Keratinocyte (primary cell): ENCODE results near the gene ZSCAN31.

Experiments
- EZH2 ChIP-seq: IDR thresholded peaks from one replicate; pipeline ENCODE4 v1.6.1; 2012; ENCODE audit warnings: inconsistent platforms, mild to moderate bottlenecking, low read length, moderate library complexity
- TF ChIP-seq, protein P1 (sequence below), 3 experiments: IDR thresholded peaks in 1 of 3; conservative IDR thresholded peaks in 1 of 3; optimal IDR thresholded peaks in 1 of 3; 2 replicates in 2 of 3; 3 replicates in 1 of 3; pipeline versions ENCODE3 to v1.5.1; 2011; ENCODE audit warnings: low read length in 3 of 3, mild to moderate bottlenecking in 3 of 3, moderate library complexity in 2 of 3, control low read depth in 1 of 3, inconsistent platforms in 1 of 3; ENCODE audit not compliant: insufficient read depth in 2 of 3; ENCODE audit errors: extremely low read depth in 1 of 3

DNA sequence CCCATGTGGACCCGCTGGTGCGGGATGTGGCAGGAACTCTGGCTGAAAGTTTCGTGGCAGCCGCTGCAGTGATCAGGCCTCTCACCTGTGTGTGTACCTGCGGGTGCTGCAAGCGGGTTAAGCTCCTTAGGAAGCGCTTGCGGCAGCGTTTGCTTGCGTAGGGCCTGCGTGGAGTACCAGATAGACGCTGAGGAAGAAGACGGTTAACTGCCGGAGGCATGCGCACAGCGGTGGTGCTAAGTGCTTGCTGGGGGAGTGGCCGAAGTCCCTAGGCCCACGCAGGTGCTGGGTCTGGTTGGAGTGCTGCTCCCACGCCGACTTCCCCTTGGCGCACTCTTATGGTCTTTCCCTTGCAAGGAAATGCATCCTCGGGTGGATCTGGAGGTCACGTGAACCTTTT lies 23.0 kb downstream of the ZSCAN31 start:
- TF ChIP-seq, protein P1, sequence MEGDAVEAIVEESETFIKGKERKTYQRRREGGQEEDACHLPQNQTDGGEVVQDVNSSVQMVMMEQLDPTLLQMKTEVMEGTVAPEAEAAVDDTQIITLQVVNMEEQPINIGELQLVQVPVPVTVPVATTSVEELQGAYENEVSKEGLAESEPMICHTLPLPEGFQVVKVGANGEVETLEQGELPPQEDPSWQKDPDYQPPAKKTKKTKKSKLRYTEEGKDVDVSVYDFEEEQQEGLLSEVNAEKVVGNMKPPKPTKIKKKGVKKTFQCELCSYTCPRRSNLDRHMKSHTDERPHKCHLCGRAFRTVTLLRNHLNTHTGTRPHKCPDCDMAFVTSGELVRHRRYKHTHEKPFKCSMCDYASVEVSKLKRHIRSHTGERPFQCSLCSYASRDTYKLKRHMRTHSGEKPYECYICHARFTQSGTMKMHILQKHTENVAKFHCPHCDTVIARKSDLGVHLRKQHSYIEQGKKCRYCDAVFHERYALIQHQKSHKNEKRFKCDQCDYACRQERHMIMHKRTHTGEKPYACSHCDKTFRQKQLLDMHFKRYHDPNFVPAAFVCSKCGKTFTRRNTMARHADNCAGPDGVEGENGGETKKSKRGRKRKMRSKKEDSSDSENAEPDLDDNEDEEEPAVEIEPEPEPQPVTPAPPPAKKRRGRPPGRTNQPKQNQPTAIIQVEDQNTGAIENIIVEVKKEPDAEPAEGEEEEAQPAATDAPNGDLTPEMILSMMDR (optimal IDR thresholded peaks at IDR 0.05 in 1 of 3, IDR thresholded peaks at IDR 0.05 in 1 of 3, conservative IDR thresholded peaks at IDR 0.05 in 1 of 3; ENCODE audit: extremely low read depth in 1 of 3, insufficient read depth in 2 of 3, low read length in 3 of 3): no peak
- no peak for TF ChIP-seq EZH2
